ENCODE data around the gene RALGAPA1. TPM values are rescaled to one million over a fixed set of nuclear protein-coding genes. Genes with fewer than 3 reads are reported as not detected.
A peak's percentile ranks its signal among the peaks of the same experiment; 100 is the strongest.

The RALGAPA1 gene
- total and polyA plus RNA-seq, 2 of the 13 experiments (the other 11 are each of a cell fraction or from before 2014, with no cell fraction given) = 65.0 to 89.2 TPM

GRCh38 chr14:35534873-35535482, 274.1 kb downstream of the RALGAPA1 start (continued):
- TF ChIP-seq RNF219 (CRISPR knock-in tag; IDR thresholded peaks at IDR 0.05) = peak; percentile 100
- TF ChIP-seq ESRRA (CRISPR knock-in tag; IDR thresholded peaks at IDR 0.05; ENCODE audit: low read depth) = peak; percentile 99
- peak; percentile 100 for TF ChIP-seq CC2D1A (CRISPR knock-in tag; IDR thresholded peaks at IDR 0.05)
- peak; percentile 100 for TF ChIP-seq ZNF280D (CRISPR knock-in tag; IDR thresholded peaks at IDR 0.05)
- peak; percentile 98 for TF ChIP-seq TFDP1 (CRISPR knock-in tag; IDR thresholded peaks at IDR 0.05; ENCODE audit: borderline replicate concordance)
- TF ChIP-seq MATR3 (CRISPR knock-in tag; IDR thresholded peaks at IDR 0.05) = peak; percentile 100
- peak; percentile 100 for TF ChIP-seq NR1H2 (CRISPR knock-in tag; IDR thresholded peaks at IDR 0.05; ENCODE audit: borderline replicate concordance, low read depth)
- TF ChIP-seq HNF4G (IDR thresholded peaks at IDR 0.05; ENCODE audit: borderline replicate concordance, low read depth, low read length) = no peak
- TF ChIP-seq HNF4G (CRISPR knock-in tag; IDR thresholded peaks at IDR 0.05; ENCODE audit: borderline replicate concordance, low read depth) = peak; percentile 100
- peak; percentile 100 for TF ChIP-seq REPIN1 (CRISPR knock-in tag; IDR thresholded peaks at IDR 0.05; ENCODE audit: borderline replicate concordance, low read depth)
- peak; percentile 100 for TF ChIP-seq ZNF530 (CRISPR knock-in tag; IDR thresholded peaks at IDR 0.05; ENCODE audit: low read depth)
- peak; percentile 58 for TF ChIP-seq HCFC1 (IDR thresholded peaks at IDR 0.05; ENCODE audit: low read depth, low read length)
- peak; percentile 100 for TF ChIP-seq ZNF33B (CRISPR knock-in tag; IDR thresholded peaks at IDR 0.05)
- peak; percentile 94 for TF ChIP-seq PHF21A (CRISPR knock-in tag; IDR thresholded peaks at IDR 0.05)
- peak; percentile 100 for TF ChIP-seq ZNF781 (CRISPR knock-in tag; IDR thresholded peaks at IDR 0.05; ENCODE audit: borderline replicate concordance, not compliant biosample characterization)
- TF ChIP-seq ZNF552 (CRISPR knock-in tag; IDR thresholded peaks at IDR 0.05; ENCODE audit: borderline replicate concordance) = peak; percentile 100
- TF ChIP-seq ZKSCAN8 (CRISPR knock-in tag; IDR thresholded peaks at IDR 0.05; ENCODE audit: borderline replicate concordance) = peak; percentile 100
- peak; percentile 92 for TF ChIP-seq RFX3 (CRISPR knock-in tag; IDR thresholded peaks at IDR 0.05)
- TF ChIP-seq CCAR2 (optimal IDR thresholded peaks at IDR 0.05; ENCODE audit: low read depth, low read length) = no peak
- peak; percentile 99 for TF ChIP-seq MXI1 (IDR thresholded peaks at IDR 0.05; ENCODE audit: borderline replicate concordance, low read depth, low read length)
- peak; percentile 99 for TF ChIP-seq PPARG (CRISPR knock-in tag; conservative IDR thresholded peaks at IDR 0.05)
- peak; percentile 100 for TF ChIP-seq ZNF431 (CRISPR knock-in tag; IDR thresholded peaks at IDR 0.05; ENCODE audit: borderline replicate concordance, low read depth)
- TF ChIP-seq CBX5 (CRISPR knock-in tag; IDR thresholded peaks at IDR 0.05; ENCODE audit: borderline replicate concordance) = peak; percentile 100
- peak; percentile 100 for TF ChIP-seq KMT2B (CRISPR knock-in tag; IDR thresholded peaks at IDR 0.05)
- peak; percentile 100 for TF ChIP-seq MEF2D (CRISPR knock-in tag; IDR thresholded peaks at IDR 0.05)
